Measurements from ENCODE around the gene ZNF410.

- TF ChIP-seq YY1 (IDR thresholded peaks at IDR 0.05; ENCODE audit: low read depth) (no peak), EGR1 (IDR thresholded peaks at IDR 0.05) (no peak), EP300 (IDR thresholded peaks at IDR 0.05; ENCODE audit: borderline replicate concordance) (no peak)
- TF ChIP-seq, protein P1, sequence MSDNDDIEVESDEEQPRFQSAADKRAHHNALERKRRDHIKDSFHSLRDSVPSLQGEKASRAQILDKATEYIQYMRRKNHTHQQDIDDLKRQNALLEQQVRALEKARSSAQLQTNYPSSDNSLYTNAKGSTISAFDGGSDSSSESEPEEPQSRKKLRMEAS (IDR thresholded peaks at IDR 0.05) = no peak
- TF ChIP-seq, protein P2, sequence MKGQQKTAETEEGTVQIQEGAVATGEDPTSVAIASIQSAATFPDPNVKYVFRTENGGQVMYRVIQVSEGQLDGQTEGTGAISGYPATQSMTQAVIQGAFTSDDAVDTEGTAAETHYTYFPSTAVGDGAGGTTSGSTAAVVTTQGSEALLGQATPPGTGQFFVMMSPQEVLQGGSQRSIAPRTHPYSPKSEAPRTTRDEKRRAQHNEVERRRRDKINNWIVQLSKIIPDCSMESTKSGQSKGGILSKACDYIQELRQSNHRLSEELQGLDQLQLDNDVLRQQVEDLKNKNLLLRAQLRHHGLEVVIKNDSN (IDR thresholded peaks at IDR 0.05) = no peak
Observed at GRCh38 chr14:73937012-73937411, 50.4 kb downstream of the ZNF410 start.
